GM19328 (cell line): ENCODE measurements around the gene OTOG.

Experiments used
- ATAC-seq: cut with Tn5 transposase; IDR thresholded peaks from one replicate; pipeline ENCODE4 v1.9.1; 2021; ENCODE audit warnings: mild to moderate bottlenecking, moderate library complexity; ENCODE audit not compliant: unreplicated experiment

Gene OTOG

GRCh38 chr11:17560281-17561110 lies 13.4 kb downstream of the OTOG start:
- ATAC-seq: no peak

- ATAC-seq: no peak
These were observed 14.0 kb downstream of the OTOG start for GRCh38 chr11:17561111-17561415.

DNA sequence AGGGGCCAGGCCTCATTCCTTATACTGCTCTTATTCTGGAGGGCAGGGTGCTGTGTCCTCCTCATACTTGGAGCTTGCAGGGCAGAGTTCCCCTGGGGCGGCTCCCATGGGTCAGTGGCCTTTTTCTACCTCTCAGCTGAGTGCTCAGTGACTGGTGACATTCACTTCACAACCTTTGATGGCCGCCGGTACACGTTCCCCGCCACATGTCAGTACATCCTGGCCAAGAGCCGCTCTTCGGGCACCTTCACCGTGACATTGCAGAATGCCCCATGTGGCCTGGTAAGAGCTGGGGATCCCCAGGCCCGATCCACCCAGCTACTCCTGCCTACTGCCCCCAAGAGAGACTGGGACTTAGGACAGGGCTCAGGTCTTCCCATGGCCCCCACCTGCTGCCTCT lies 14.5 kb downstream of the OTOG start:
- no peak for ATAC-seq

GRCh38 chr11:17563231-17563646 lies 16.2 kb downstream of the OTOG start:
- ATAC-seq: no peak

- ATAC-seq: no peak
These were observed 17.1 kb downstream of the OTOG start for GRCh38 chr11:17563961-17564686.

DNA sequence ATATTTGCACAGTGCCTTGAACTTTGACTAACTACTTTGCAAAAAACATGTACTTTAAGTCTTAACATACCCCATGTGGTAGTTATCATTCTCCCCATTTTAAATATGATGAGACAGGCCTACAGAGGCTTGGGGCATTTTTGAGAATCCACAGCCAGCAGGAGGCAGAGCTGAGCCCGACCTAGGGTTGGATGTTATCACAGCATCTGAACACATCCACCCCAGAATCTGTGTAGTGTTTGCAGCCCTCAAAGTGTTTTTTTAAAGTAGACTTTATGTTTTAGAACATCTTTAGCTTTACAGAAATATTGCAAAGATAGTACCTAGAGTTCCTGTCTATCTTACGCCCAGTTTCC lies 17.6 kb downstream of the OTOG start:
- ATAC-seq: no peak

GRCh38 chr11:17568944-17569343 lies 21.9 kb downstream of the OTOG start:
- ATAC-seq: no peak

GRCh38 chr11:17570034-17570433 lies 23.0 kb downstream of the OTOG start:
- no peak for ATAC-seq

- no peak for ATAC-seq
These were observed 24.6 kb downstream of the OTOG start for GRCh38 chr11:17571431-17572358.

DNA sequence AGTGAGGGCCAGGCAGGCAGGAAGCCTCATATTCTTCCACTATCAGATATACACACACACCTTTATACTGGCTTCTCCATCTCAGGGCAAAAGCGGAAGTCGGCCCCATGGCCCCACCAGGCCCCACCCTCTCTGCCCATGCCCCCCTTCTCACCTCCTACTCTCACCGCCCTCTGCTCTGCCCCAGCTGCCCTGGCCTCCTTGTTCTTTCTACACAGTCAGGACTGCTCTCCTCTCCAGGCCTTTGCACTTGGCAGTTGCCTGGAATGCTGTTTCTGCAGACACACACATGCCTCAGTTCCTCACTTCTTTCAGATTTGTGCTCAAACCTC lies 25.3 kb downstream of the OTOG start:
- ATAC-seq: no peak

DNA sequence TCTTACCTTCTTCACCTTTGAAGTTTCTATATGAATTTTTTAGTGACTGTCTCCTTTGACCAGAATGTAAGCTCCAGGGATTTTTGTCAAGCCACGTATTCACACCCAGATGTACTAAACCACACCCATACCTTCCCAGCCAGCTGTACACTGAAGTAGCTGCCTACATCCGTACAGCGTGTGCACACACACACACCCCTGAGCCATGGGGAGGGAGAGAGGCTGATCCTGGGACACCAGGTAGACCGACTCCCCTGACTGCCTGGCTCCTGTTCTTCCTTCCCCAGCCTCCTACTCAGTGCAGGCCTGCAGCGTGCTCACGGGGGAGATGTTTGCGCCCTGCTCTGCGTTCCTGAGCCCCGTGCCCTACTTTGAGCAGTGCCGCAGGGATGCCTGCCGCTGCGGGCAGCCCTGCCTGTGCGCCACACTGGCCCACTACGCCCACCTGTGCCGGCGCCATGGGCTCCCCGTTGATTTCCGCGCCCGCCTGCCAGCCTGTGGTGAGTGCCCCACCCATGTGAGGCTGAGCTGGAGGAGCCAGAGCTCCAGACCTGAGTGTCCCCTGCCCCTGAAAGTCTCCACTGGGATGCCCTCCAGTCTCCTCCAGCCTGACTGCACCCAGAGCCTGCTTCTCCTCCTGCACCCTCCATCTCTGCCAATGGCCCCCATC lies 25.9 kb downstream of the OTOG start:
- ATAC-seq: no peak

GRCh38 chr11:17573526-17573925 lies 26.5 kb downstream of the OTOG start:
- no peak for ATAC-seq

- no peak for ATAC-seq
These were observed 27.4 kb downstream of the OTOG start for GRCh38 chr11:17574141-17575091.

DNA sequence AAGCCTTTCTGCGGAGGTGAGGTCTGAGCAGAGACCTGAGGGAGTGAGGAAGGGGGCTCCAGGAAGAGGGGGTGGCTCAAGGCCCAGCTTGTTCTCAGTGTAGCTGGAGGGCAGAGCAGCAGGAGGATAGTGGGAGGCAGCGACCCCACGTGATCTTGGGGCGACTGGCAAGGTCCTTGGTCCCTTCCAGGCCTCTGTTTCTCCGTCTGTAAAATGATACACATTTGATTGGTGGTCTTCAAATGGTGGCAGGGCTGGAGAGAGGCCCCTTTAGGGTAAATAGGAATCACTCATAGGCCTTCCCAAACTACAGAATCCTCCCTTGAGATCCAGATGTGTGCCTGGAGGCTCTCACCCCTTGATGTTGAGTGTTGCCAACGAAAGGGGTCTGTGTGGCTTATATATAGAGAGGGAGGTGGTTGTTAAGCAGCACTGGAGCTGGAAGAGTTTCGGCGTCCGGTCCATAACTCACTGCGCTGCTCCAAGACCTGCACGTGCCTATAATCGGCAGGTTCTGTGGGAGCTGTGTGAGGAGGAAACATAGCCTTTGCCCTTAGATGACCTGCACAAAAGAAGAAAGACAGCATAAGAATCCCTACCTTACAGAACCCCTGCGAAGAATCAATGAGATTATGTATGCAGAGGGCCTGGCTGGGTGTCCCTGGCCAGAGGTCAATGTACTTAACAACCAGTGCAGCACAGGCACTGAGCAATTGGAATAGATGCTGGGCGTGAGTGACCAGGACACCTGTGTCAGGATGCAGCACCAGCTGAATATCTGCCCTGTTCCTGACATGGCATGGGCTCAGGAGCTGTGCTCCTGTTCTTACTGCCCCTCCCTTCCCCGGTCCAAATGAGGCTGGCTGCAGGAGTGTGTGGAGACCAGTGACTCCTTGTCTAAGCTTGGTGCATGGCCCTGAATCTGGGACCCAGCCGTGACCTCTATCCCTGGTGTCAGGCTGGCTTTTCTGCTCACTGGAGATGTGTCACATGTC lies 28.7 kb downstream of the OTOG start:
- no peak for ATAC-seq

- no peak for ATAC-seq
These were observed 31.2 kb downstream of the OTOG start for GRCh38 chr11:17578296-17578695.

DNA sequence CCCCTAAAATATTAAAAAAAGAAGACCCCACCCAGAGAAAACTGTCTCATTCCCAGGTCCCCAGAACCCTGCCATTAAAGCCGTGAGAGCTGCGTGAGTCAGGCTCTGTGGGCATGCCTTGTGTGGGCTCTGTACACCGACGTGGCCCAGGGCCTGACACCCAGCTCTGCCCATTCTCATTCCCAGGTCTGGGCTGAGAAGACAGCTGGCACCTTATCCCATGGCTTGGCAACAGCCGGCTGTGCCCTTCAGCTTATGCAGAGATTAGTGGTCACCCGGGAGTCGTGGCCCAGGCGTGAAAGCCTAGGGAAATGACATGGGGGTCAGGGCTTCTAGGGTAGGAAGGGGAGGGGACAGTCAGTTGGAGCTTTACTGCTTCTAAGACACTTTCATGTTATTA lies 31.9 kb downstream of the OTOG start:
- ATAC-seq: no peak

DNA sequence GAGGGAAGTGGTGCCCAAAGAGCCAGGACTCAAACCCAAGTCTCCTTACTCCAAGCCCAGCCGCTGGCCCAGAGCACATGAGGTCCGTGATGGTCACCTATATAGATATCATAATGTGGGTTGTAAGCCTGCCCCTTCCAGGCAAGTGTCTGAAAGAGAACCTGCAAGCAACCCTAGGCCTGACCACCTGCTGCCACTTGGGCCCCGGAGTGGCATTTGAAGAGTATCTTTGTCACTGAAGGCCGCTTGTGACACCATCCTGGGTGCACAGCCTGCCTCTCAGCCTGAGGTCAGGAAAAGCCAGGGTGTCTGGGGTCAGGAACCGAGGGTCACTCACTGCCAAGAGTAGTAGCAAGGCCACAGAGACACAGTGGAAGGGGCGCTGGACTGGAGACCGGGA lies 32.4 kb downstream of the OTOG start:
- ATAC-seq: no peak

DNA sequence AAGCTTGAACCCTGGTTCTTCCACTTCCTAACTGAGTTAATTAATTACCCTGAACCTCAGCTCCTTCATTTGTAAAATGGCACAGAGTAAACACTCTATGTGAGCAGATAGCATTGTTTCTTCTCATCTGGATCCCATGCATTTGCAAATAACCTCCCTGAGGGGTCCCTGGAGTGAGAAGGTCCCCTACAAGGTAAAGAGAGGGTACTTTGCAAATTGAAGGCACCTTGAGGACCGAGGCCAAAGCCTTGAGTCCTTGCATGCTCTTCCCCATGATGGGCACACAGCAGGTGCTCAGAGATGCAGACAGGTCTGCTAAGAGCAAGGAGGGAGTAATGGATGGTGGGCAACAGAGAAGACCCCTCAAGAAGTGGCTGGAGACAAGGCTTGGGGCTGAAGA lies 33.2 kb downstream of the OTOG start:
- no peak for ATAC-seq
